Cardiac muscle cell (in vitro differentiated cells and primary cell): Measurements from ENCODE around the gene ALAS1. TPM values are rescaled to one million over a fixed set of nuclear protein-coding genes. Genes with fewer than 3 reads are reported as not detected.

Experiments used
- DNase-seq, 2 donors: peaks; one replicate each; pipeline versions ENCODE4 v3.0.0 to v3.0.0-alpha.2; 2010 to 2017; ENCODE audit warnings: low read depth in 1 of 2, low spot score in 1 of 2
- H3K27ac ChIP-seq: fragments of 200-600 bp; sonication (generic); 2 replicates; pipeline ENCODE4 v1.5.1; 2016
- H3K27me3 ChIP-seq: fragments of 200-600 bp; sonication (generic); 2 replicates; pipeline ENCODE4 v1.6.0; 2016; ENCODE audit warnings: control low read depth
- H3K36me3 ChIP-seq: fragments of 200-600 bp; sonication (generic); 2 replicates; pipeline ENCODE4 v1.5.1; 2016; ENCODE audit warnings: control low read depth
- H3K4me1 ChIP-seq: fragments of 200-600 bp; sonication (generic); 2 replicates; pipeline ENCODE4 v1.8.1; 2017; ENCODE audit warnings: low read depth, mild to moderate bottlenecking, mixed run types
- H3K4me3 ChIP-seq: fragments of 200-600 bp; sonication (generic); 2 replicates; pipeline ENCODE4 v1.5.1; 2016; ENCODE audit warnings: mild to moderate bottlenecking
- H3K9me3 ChIP-seq: fragments of 200-600 bp; sonication (generic); 2 replicates; pipeline ENCODE4 v1.5.1; 2017; ENCODE audit warnings: low read depth, mild to moderate bottlenecking, control low read depth
- CTCF ChIP-seq: IDR thresholded peaks from 2 replicates; pipeline ENCODE4 v1.5.1; 2012; ENCODE audit warnings: low read depth, mild to moderate bottlenecking, low read length
- polyA plus RNA-seq: library from polyadenylated mRNA; unstranded; fragments of >200 nt; fragmentation: Nextera tagmentation; extraction: Ambion mirVana; gene quantifications from 2 replicates; pipeline ENCODE4 v1.2.1, GENCODE V29; 2016
- total RNA-seq: library from RNA; depleted of rRNA; stranded (reverse); fragments of >200 nt; gene quantifications from 2 replicates; pipeline ENCODE4 v1.2.3, GENCODE V29; 2016

ALAS1 gene
- total and polyA plus RNA-seq, 2 experiments from 2014 or later: 68.7 to 76.5 TPM

- peak; percentile 13 to 16 for DNase-seq
- no peaks in the 10 kb centered on the region for H3K4me1 ChIP-seq
- no peaks in the 10 kb centered on the region for H3K9me3 ChIP-seq
- H3K27me3 ChIP-seq: no peaks in the 10 kb centered on the region
- no peak overlapping the region for H3K27ac ChIP-seq
- no peak for TF ChIP-seq CTCF
- no peaks in the 10 kb centered on the region for H3K36me3 ChIP-seq
- H3K4me3 ChIP-seq: peak overlapping the region; percentile 52
Measured at GRCh38 chr3:52153389-52154096, 44.4 kb upstream of the ALAS1 start.

DNA sequence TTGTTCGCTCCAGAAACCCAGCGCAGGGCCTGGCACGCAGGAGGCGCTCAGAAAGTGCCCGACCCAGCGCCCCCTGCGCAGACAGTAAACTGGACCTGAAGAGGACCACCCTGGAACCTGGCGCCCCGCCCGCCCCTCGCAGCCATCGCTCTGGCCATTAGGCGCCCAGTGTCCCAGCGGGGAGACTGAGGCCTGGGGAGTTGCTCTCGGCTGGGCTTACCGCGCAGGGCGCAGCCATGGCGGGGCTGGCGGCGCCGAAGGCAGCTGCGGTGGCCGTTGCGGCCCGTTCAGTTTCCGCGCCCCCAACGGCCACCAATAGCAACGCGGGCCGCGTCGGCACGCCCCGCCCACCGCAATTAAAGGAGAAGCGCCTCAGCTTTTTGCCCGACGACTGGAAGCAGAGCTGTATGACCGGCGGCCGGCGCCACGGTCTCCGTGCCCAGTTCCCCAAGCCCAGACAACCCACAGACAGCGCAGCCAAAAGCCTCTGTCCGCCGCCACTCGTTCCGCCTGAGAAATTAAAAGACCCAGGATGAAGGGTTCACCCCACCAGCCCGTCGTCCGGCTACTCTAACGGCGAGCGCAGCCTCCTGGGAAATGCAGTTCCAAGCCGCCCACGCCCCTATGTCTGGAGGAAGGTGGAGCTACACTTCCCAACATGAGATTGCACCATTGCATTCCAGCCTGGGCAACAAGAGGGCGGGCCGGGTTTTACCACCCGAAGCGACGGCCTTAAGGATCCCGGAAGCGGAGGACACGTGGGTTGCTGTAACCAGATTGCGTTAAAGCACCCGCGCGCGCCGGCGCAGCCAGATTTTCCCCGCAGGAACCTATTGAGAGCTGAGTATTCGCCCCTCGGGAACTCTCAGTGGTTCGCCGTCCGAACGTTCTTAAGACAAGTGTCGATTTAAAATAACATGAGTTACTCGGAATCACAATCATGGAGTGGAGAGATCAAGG lies 43.5 kb upstream of the ALAS1 start, which contains the start of gene POC1A:
Gene POC1A (minus strand): TSS at position 289 of the 960 bp plus-strand sequence. CDS start 51 bp downstream, at position 238.
- no peak for TF ChIP-seq CTCF
- no peaks in the 10 kb centered on the region for H3K36me3 ChIP-seq
- DNase-seq: peak; percentile 97 to 99
- H3K27me3 ChIP-seq: no peaks in the 10 kb centered on the region
- no peaks in the 10 kb centered on the region for H3K4me1 ChIP-seq
- H3K4me3 ChIP-seq: peak within 1 kb of the TSS; percentile 52
- H3K27ac ChIP-seq: peak within 1 kb of the TSS; percentile 79
- no peaks in the 10 kb centered on the region for H3K9me3 ChIP-seq

GRCh38 chr3:52155912-52156311 lies 42.0 kb upstream of the ALAS1 start:
- no peak overlapping the region for H3K27ac ChIP-seq
- no peaks in the 10 kb centered on the region for H3K4me1 ChIP-seq
- H3K27me3 ChIP-seq: no peaks in the 10 kb centered on the region
- TF ChIP-seq CTCF: no peak
- no peak for DNase-seq
- no peaks in the 10 kb centered on the region for H3K36me3 ChIP-seq
- H3K4me3 ChIP-seq: no peak overlapping the region
- no peaks in the 10 kb centered on the region for H3K9me3 ChIP-seq

DNA sequence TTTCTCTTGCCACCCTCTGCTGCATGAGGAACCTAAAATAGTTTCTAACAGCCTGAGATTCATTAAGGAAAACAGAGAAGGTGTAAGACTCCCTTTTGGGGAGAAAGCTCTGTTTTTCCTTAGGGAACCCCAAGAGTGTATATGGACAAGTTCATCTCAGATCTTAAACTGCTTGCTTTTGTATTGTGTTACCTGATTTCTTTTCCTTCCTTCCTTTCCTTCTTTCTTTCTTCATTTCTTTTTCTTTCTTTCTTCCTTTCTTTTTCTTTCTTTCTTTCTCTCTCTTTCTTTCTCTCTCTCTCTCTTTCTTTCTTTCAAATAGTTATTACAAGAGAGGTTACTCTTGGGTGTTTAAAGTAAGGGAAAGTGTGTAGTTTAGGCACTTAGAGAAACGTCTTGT lies 38.5 kb upstream of the ALAS1 start:
- no peaks in the 10 kb centered on the region for H3K4me1 ChIP-seq
- DNase-seq: no peak
- no peak for TF ChIP-seq CTCF
- no peaks in the 10 kb centered on the region for H3K27me3 ChIP-seq
- no peak overlapping the region for H3K4me3 ChIP-seq
- H3K27ac ChIP-seq: no peak overlapping the region
- no peaks in the 10 kb centered on the region for H3K36me3 ChIP-seq
- no peaks in the 10 kb centered on the region for H3K9me3 ChIP-seq

GRCh38 chr3:52162250-52162872 lies 35.6 kb upstream of the ALAS1 start:
- Histone ChIP-seq H3K36me3 (no peaks in the 10 kb centered on the region), H3K9me3 (no peaks in the 10 kb centered on the region), H3K4me1 (no peaks in the 10 kb centered on the region), H3K4me3 (no peak overlapping the region), H3K27me3 (no peaks in the 10 kb centered on the region), H3K27ac (no peak overlapping the region)
- no peak for DNase-seq
- no peak for TF ChIP-seq CTCF
